ENCODE measurements around the gene FOXE3.

- no peak for TF ChIP-seq CTCF (conservative IDR thresholded peaks at IDR 0.05 in 1 of 2, IDR thresholded peaks at IDR 0.05 in 1 of 2; ENCODE audit: low read depth in 1 of 2, low read length in 2 of 2)
- no peak for TF ChIP-seq EZH2 (IDR thresholded peaks at IDR 0.05; ENCODE audit: low read length, missing control alignments)
These were observed 2.0 kb downstream of the FOXE3 start for GRCh38 chr1:47418122-47418521.

All from fibroblast of lung (primary cell).